ENCODE measurements around the gene CHD1.

CHD1 gene

GRCh38 chr5:98891591-98891990 is 37.2 kb downstream of the CHD1 start:
- TF ChIP-seq CTCF (IDR thresholded peaks at IDR 0.05; ENCODE audit: extremely low read depth, missing control alignments): no peak
- no peak for DNase-seq (ENCODE audit: low spot score)

GRCh38 chr5:98880598-98880997 is 48.2 kb downstream of the CHD1 start:
- no peak for DNase-seq (ENCODE audit: low spot score)
- no peak for TF ChIP-seq CTCF (IDR thresholded peaks at IDR 0.05; ENCODE audit: extremely low read depth, missing control alignments)

GRCh38 chr5:98880151-98880550 is 48.7 kb downstream of the CHD1 start:
- no peak for DNase-seq (ENCODE audit: low spot score)
- no peak for TF ChIP-seq CTCF (IDR thresholded peaks at IDR 0.05; ENCODE audit: extremely low read depth, missing control alignments)

- no peak for DNase-seq (ENCODE audit: low spot score)
- TF ChIP-seq CTCF (IDR thresholded peaks at IDR 0.05; ENCODE audit: extremely low read depth, missing control alignments): no peak
Measured at GRCh38 chr5:98877600-98877999, 51.2 kb downstream of the CHD1 start.

- no peak for DNase-seq (ENCODE audit: low spot score)
- TF ChIP-seq CTCF (IDR thresholded peaks at IDR 0.05; ENCODE audit: extremely low read depth, missing control alignments): no peak
Measured at GRCh38 chr5:98872674-98873073, 56.1 kb downstream of the CHD1 start.

GRCh38 chr5:98865690-98866089 is 63.1 kb downstream of the CHD1 start:
- DNase-seq (ENCODE audit: low spot score): no peak
- no peak for TF ChIP-seq CTCF (IDR thresholded peaks at IDR 0.05; ENCODE audit: extremely low read depth, missing control alignments)

- no peak for DNase-seq (ENCODE audit: low spot score)
- TF ChIP-seq CTCF (IDR thresholded peaks at IDR 0.05; ENCODE audit: extremely low read depth, missing control alignments): no peak
Measured at GRCh38 chr5:98847054-98847453, 81.8 kb downstream of the CHD1 start.

Data from GM20000 (cell line).